Activated CD4-positive, alpha-beta memory T cell treated with anti-CD3 and anti-CD28 coated beads, Interleukin-2, amount 10 ng/mL, durations not matched to agents 7 days and 5 days (primary cell): ENCODE measurements around the gene OLFML1. TPM values are rescaled to one million over a fixed set of nuclear protein-coding genes. Genes with fewer than 3 reads are reported as not detected.
"Not testable (repeated sequence)": the region's sequence is repeated elsewhere in the genome, so short reads cannot be mapped to it uniquely, and the experiment has no call there.

ENCODE experiments used
- CTCF ChIA-PET: fragments of 350-600 bp; sonication (Branson Sonifier 250); formaldehyde crosslinking; loops from one replicate; lab custom pipeline; 2021; ENCODE audit warnings: antibody characterized with exemption, inconsistent platforms; lab: Charles Lee
- POLR2A ChIA-PET: fragments of 350-600 bp; sonication (Branson Sonifier 250); formaldehyde crosslinking; loops from one replicate; lab custom pipeline; 2021; ENCODE audit warnings: antibody characterized with exemption; lab: Charles Lee
- DNase-seq: peaks from one replicate; pipeline ENCODE4 v3.0.0-alpha.2; 2020
- H3K27ac Mint-ChIP-seq: one replicate; pipeline ENCODE4 v1.8.0; 2021; ENCODE audit warnings: mild to moderate bottlenecking, mixed read lengths
- H3K27me3 Mint-ChIP-seq: one replicate; pipeline ENCODE4 v1.8.0; 2021; ENCODE audit warnings: mixed read lengths
- H3K36me3 Mint-ChIP-seq: one replicate; pipeline ENCODE4 v1.8.0; 2021; ENCODE audit warnings: low read depth, mixed read lengths
- H3K4me1 Mint-ChIP-seq: one replicate; pipeline ENCODE4 v1.8.0; 2021; ENCODE audit warnings: mixed read lengths
- H3K4me3 Mint-ChIP-seq: one replicate; pipeline ENCODE4 v1.8.0; 2021; ENCODE audit warnings: mild to moderate bottlenecking, mixed read lengths
- H3K9me3 Mint-ChIP-seq: one replicate; pipeline ENCODE4 v1.8.0; 2021; ENCODE audit warnings: mixed read lengths
- total RNA-seq, 2 experiments: library from RNA; stranded (reverse); gene quantifications; one replicate each; pipeline ENCODE4 v1.2.3, GENCODE V29; 2021

The OLFML1 gene
- total RNA-seq, 2 experiments from 2014 or later = not detected

- Mint-ChIP-seq H3K27me3 (peaks cover 22% of the 10 kb centered on the region), H3K36me3 (peaks cover 12% of the 10 kb centered on the region), H3K4me1 (peaks cover 40% of the 10 kb centered on the region)
- H3K27ac Mint-ChIP-seq, DNase-seq, H3K4me3 Mint-ChIP-seq, POLR2A ChIA-PET, H3K9me3 Mint-ChIP-seq, CTCF ChIA-PET: not testable (repeated sequence)
Measured at GRCh38 chr11:7517743-7518142, 32.4 kb downstream of the OLFML1 start.

- Mint-ChIP-seq H3K9me3 (peaks cover 4% of the 10 kb centered on the region), H3K27ac (peak overlapping the region; percentile 8), H3K4me3 (no peak overlapping the region), H3K36me3 (peaks cover 16% of the 10 kb centered on the region), H3K27me3 (peaks cover 22% of the 10 kb centered on the region), H3K4me1 (peaks cover 43% of the 10 kb centered on the region)
- DNase-seq = no peak
- ChIA-PET CTCF (interaction anchor here (0.6 kb wide), 1 partner anchor 176 kb away, joined by 3 read pairs; no protein-coding TSS in a partner anchor), POLR2A (no interaction called here)
Measured at GRCh38 chr11:7518811-7519562, 33.7 kb downstream of the OLFML1 start.

GRCh38 chr11:7520011-7520942 lies 35.0 kb downstream of the OLFML1 start:
- H3K4me1 Mint-ChIP-seq = peaks cover 48% of the 10 kb centered on the region
- peaks cover 25% of the 10 kb centered on the region for H3K36me3 Mint-ChIP-seq
- H3K9me3 Mint-ChIP-seq = peaks cover 4% of the 10 kb centered on the region
- CTCF ChIA-PET = interaction anchor here (0.8 to 1.8 kb wide), 5 partner anchors 10 to 174 kb away, joined by 3 to 6 read pairs (median 4); no protein-coding TSS in a partner anchor
- peaks cover 15% of the 10 kb centered on the region for H3K27me3 Mint-ChIP-seq
- H3K27ac Mint-ChIP-seq = peak overlapping the region; percentile 10
- POLR2A ChIA-PET = interaction anchor here (1.6 kb wide), 2 partner anchors 14 to 17 kb away, joined by 6 to 7 read pairs; no protein-coding TSS in a partner anchor
- no peak overlapping the region for H3K4me3 Mint-ChIP-seq
- no peak for DNase-seq

GRCh38 chr11:7520981-7521487 lies 35.7 kb downstream of the OLFML1 start:
- no peak for DNase-seq
- no peak overlapping the region for H3K4me3 Mint-ChIP-seq
- CTCF ChIA-PET = interaction anchor here (1.2 to 1.8 kb wide), 3 partner anchors 9 to 17 kb away, joined by 4 to 6 read pairs (median 5); no protein-coding TSS in a partner anchor
- peaks cover 4% of the 10 kb centered on the region for H3K9me3 Mint-ChIP-seq
- H3K27ac Mint-ChIP-seq = no peak overlapping the region
- POLR2A ChIA-PET = interaction anchor here (1.6 kb wide), 2 partner anchors 13 to 17 kb away, joined by 6 to 7 read pairs; no protein-coding TSS in a partner anchor
- H3K36me3 Mint-ChIP-seq = peaks cover 26% of the 10 kb centered on the region
- peaks cover 8% of the 10 kb centered on the region for H3K27me3 Mint-ChIP-seq
- peaks cover 48% of the 10 kb centered on the region for H3K4me1 Mint-ChIP-seq

- peaks cover 26% of the 10 kb centered on the region for H3K36me3 Mint-ChIP-seq
- no peak for DNase-seq
- H3K27ac Mint-ChIP-seq = no peak overlapping the region
- peaks cover 4% of the 10 kb centered on the region for H3K9me3 Mint-ChIP-seq
- ChIA-PET POLR2A (interaction anchor here (1.6 kb wide), 1 partner anchor 12 kb away, joined by 7 read pairs; no protein-coding TSS in a partner anchor), CTCF (interaction anchor here (0.7 to 5.4 kb wide), 5 partner anchors 8 to 172 kb away, joined by 3 to 29 read pairs (median 5); partner anchors contain the start of gene PPFIBP2)
- H3K27me3 Mint-ChIP-seq = peaks cover 2% of the 10 kb centered on the region
- H3K4me3 Mint-ChIP-seq = no peak overlapping the region
- peaks cover 49% of the 10 kb centered on the region for H3K4me1 Mint-ChIP-seq
Measured at GRCh38 chr11:7522121-7522520, 36.8 kb downstream of the OLFML1 start.

- ChIA-PET CTCF (interaction anchor here (0.8 to 5.4 kb wide), 2 partner anchors 10 to 143 kb away, joined by 3 to 29 read pairs; partner anchors contain the start of gene PPFIBP2), POLR2A (no interaction called here)
- H3K27ac Mint-ChIP-seq = no peak overlapping the region
- DNase-seq = no peak
- H3K9me3 Mint-ChIP-seq = peaks cover 4% of the 10 kb centered on the region
- peaks cover 53% of the 10 kb centered on the region for H3K4me1 Mint-ChIP-seq
- H3K4me3 Mint-ChIP-seq = no peak overlapping the region
- H3K27me3 Mint-ChIP-seq = peaks cover 2% of the 10 kb centered on the region
- H3K36me3 Mint-ChIP-seq = peaks cover 26% of the 10 kb centered on the region
Measured at GRCh38 chr11:7522546-7522945, 37.2 kb downstream of the OLFML1 start.

GRCh38 chr11:7523416-7524210 lies 38.3 kb downstream of the OLFML1 start:
- Mint-ChIP-seq H3K27ac (no peak overlapping the region), H3K4me1 (peaks cover 58% of the 10 kb centered on the region), H3K9me3 (peaks cover 4% of the 10 kb centered on the region), H3K36me3 (peaks cover 24% of the 10 kb centered on the region), H3K27me3 (peaks cover 2% of the 10 kb centered on the region), H3K4me3 (no peak overlapping the region)
- DNase-seq = no peak
- POLR2A ChIA-PET = interaction anchor here (1.0 to 1.5 kb wide), 3 partner anchors 8 to 1159 kb away, joined by 3 to 7 read pairs (median 3); partner anchors contain the start of gene RPL27A
- CTCF ChIA-PET = interaction anchor here (0.6 to 5.4 kb wide), 3 partner anchors 11 to 83 kb away, joined by 3 to 29 read pairs (median 3); partner anchors contain the start of gene PPFIBP2

- DNase-seq = no peak
- Mint-ChIP-seq H3K4me1 (peaks cover 61% of the 10 kb centered on the region), H3K36me3 (peaks cover 21% of the 10 kb centered on the region), H3K9me3 (no peaks in the 10 kb centered on the region), H3K27ac (no peak overlapping the region), H3K27me3 (peaks cover 2% of the 10 kb centered on the region), H3K4me3 (no peak overlapping the region)
- ChIA-PET CTCF (interaction anchor here (0.6 to 5.4 kb wide), 4 partner anchors 12 to 141 kb away, joined by 3 to 29 read pairs (median 4); partner anchors contain the start of gene PPFIBP2), POLR2A (interaction anchor here (1.2 to 1.5 kb wide), 3 partner anchors 9 to 1158 kb away, joined by 3 to 7 read pairs (median 3); partner anchors contain the start of gene RPL27A)
Measured at GRCh38 chr11:7524462-7525235, 39.3 kb downstream of the OLFML1 start.

- H3K4me3 Mint-ChIP-seq = no peak overlapping the region
- DNase-seq = no peak
- H3K36me3 Mint-ChIP-seq = peaks cover 21% of the 10 kb centered on the region
- ChIA-PET CTCF (interaction anchor here (1.5 to 5.4 kb wide), 2 partner anchors 12 to 140 kb away, joined by 4 to 29 read pairs; partner anchors contain the start of gene PPFIBP2), POLR2A (interaction anchor here (1.4 to 1.5 kb wide), 2 partner anchors 10 to 13 kb away, joined by 3 to 7 read pairs; no protein-coding TSS in a partner anchor)
- H3K4me1 Mint-ChIP-seq = peaks cover 61% of the 10 kb centered on the region
- H3K9me3 Mint-ChIP-seq = no peaks in the 10 kb centered on the region
- no peak overlapping the region for H3K27ac Mint-ChIP-seq
- peaks cover 2% of the 10 kb centered on the region for H3K27me3 Mint-ChIP-seq
Measured at GRCh38 chr11:7525424-7525823, 40.1 kb downstream of the OLFML1 start.

GRCh38 chr11:7527029-7527428 lies 41.7 kb downstream of the OLFML1 start:
- Mint-ChIP-seq H3K4me1 (peaks cover 68% of the 10 kb centered on the region), H3K27ac (peak overlapping the region; percentile 75), H3K9me3 (no peaks in the 10 kb centered on the region), H3K36me3 (peaks cover 23% of the 10 kb centered on the region), H3K27me3 (peaks cover 2% of the 10 kb centered on the region), H3K4me3 (peak overlapping the region; percentile 34)
- ChIA-PET CTCF (no interaction called here), POLR2A (interaction anchor here (0.6 to 1.2 kb wide), 3 partner anchors 13 to 101 kb away, joined by 3 to 4 read pairs (median 4); partner anchors contain the start of gene PPFIBP2)
- peak; percentile 82 for DNase-seq
